ENCODE data around the gene ATG101. TPM values are rescaled to one million over a fixed set of nuclear protein-coding genes. Genes with fewer than 3 reads are reported as not detected.

The ATG101 gene
- total RNA-seq, 1 experiment from 2014 or later = 114 TPM

- no peak for DNase-seq (ENCODE audit: low spot score)
These were observed 28.1 kb upstream of the ATG101 start for GRCh38 chr12:52041695-52042123.

DNA sequence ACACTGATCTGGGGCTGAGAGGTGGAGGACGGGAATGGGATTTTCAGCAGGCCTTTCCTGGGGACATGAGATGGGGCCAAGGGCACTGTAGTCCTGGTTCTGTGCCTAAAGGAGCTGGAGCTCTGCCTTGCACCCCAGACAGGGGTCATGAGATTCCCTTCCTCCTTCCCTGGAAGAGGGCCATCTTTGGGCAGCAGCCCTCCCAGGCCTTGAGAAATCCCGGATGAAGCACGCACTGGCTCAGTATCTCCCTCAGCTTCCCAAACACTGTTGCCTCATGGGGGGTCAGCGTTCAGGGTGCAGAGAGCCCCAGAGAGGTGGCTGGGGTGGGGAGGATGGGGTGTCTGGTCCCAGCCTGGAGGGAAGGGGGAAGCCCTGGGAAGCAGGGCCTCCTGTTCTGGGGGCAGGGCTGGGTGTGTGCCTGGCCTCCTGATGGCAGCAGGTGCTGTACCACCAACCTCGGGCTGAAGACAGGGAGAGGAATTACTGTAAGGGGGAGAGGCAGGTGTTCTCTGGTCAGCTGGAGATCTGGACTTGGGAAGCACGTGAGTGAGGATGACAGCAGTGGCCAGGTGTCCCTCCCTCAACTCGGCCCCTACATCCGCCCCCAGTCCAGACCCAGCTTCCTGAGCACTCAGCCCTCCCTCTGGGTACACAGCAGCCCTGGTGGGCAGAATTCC is 26.9 kb upstream of the ATG101 start:
- no peak for DNase-seq (ENCODE audit: low spot score)

- DNase-seq (ENCODE audit: low spot score) = no peak
These were observed 26.2 kb upstream of the ATG101 start for GRCh38 chr12:52043386-52044212.

DNA sequence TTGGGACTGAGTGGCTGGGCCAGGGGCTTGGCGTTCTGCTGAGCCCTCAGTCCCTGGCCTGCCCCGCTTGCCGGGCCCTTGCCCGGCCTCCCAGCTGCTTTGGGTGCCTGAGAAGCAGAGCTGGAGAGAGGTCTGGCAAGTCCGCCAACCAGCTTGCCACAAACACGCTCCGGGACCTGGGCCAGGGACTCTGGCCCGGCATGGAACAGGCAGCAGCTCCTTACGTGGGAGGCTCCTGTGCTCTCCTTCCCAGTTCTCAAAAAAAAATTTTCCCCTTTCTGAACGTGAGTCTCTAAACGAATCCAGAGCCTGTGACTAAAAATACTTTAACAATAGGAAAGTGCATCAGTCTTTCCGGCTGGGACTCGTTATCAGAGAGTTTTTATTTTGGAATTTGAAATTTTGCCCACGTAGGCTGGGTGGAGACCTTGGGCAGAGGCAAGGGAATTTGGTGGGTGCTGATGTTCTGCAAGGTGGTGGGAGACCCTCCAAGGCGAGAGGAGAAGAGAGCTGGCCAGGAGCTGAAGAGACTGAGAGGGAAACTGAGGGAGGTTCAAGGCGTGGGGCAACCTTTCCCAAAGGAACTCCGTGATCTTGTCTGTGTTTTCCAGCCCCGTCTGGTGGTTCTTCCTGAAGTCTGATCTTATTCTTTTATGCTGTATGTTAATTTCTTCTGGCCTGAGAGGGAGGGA is 25.3 kb upstream of the ATG101 start:
- no peak for DNase-seq (ENCODE audit: low spot score)

GRCh38 chr12:52045794-52046199 is 24.0 kb upstream of the ATG101 start:
- DNase-seq (ENCODE audit: low spot score) = peak; percentile 23

DNA sequence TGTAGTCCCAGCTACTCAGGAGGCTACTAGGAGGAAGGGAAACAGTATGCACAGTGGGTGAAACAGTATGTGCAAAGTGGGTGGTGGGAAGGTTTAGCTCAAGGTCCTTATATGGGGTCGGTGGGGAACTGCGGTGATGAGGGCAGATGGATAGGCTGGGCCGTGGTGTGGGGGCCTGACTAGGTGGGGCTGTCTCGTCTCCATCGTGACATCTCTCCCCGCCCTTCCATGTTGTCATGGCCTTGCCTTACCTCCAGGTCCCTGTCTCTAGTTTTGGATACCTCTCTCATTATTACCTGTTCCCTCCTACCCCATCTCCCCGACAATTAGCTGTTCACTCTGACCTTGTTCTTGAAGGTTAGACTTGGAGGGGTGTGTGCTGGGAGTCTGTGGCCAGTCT is 22.9 kb upstream of the ATG101 start:
- DNase-seq (ENCODE audit: low spot score) = no peak

GRCh38 chr12:52049286-52049685 is 20.5 kb upstream of the ATG101 start:
- no peak for DNase-seq (ENCODE audit: low spot score)

DNA sequence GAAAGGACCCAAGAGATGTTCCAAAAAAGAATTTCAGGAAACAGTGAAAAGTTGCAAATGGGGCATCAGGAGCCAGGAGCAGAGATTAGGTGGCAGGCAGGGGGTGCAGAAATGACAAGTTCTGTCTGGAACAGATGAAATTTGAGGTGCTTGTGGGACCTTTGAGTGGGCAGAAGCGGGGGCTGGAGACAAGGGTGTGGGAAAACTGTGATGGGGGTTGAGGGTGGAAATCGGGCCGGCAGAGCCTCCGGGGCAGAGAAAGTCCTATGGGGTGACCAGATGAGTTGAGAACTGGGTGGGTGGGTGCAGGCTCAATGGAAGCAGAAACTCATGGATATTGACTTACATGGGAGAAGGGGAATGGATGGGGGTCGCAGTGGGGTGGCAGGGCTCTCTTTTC is 20.1 kb upstream of the ATG101 start:
- DNase-seq (ENCODE audit: low spot score) = no peak

DNA sequence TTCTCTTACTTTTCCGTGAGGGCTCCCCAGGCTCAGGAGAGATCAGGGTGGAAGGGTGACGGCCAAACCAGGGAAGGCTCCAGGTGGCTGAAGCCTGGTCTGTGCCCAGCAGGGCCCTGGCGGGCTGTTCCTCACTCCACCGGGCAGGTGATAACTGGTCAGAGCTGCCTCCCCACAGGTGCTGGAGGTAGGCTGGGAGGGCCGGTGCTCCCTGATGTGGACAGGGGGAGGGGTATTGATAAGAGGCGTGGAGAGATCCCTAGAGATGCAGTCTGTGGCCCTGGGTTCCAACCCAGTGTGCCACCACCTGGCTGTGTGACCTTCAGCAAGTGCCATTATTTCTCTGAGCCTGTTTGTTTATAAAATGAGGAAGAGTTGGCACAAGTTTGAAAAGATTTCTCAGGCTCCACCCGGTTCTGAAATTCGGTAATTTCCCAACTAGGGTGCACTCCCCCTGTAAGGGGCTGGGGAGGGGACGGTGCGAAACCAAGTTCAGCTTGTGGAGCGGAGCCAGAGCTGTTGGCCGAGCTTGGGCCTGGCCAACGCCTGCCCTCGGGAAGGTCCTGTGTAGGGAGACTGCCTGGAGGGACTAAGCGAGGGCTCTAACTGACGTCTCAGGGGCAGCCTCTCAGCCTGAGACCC is 19.5 kb upstream of the ATG101 start:
- no peak for DNase-seq (ENCODE audit: low spot score)

DNA sequence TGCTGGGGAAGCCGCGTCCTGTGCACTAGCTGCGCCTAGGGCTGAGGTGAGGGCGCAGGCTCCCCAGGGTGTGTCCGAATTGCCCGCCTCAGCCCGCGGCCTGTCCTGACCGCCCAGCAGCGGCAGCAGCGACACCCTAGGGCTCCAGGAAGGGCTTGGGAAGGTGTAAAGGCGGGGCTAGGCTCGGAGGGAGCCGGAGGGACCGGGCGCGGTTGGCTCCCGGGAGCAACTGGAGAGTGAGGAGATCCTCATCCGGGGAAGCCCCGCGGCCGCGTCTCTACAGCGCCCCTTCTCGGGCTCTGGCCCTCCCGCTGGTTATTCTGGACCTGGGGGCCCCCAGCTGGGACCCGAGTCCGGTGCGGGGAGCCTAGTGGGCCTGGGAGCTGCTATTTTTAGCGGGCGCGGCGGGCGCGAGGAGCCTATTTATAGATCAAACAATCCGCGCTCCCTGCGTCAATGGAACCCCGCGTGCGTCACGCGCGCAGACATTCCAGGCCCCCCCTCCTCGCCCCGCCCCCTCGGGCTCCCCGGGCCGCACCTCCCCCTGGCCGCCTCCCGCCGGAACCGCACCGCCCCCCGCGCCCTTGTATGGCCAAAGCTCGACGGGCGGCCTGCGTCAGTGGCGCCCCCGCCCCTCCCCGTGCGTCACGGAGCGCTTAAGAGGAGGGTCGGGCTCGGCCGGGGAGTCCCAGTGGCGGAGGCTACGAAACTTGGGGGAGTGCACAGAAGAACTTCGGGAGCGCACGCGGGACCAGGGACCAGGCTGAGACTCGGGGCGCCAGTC is 18.8 kb upstream of the ATG101 start, which contains the start of gene NR4A1:
Gene NR4A1 (plus strand): TSS at position 685 of the 784 bp plus-strand sequence. CDS start 2,887 bp downstream, outside the sequence.
- peak; percentile 79 for DNase-seq (ENCODE audit: low spot score)

DNA sequence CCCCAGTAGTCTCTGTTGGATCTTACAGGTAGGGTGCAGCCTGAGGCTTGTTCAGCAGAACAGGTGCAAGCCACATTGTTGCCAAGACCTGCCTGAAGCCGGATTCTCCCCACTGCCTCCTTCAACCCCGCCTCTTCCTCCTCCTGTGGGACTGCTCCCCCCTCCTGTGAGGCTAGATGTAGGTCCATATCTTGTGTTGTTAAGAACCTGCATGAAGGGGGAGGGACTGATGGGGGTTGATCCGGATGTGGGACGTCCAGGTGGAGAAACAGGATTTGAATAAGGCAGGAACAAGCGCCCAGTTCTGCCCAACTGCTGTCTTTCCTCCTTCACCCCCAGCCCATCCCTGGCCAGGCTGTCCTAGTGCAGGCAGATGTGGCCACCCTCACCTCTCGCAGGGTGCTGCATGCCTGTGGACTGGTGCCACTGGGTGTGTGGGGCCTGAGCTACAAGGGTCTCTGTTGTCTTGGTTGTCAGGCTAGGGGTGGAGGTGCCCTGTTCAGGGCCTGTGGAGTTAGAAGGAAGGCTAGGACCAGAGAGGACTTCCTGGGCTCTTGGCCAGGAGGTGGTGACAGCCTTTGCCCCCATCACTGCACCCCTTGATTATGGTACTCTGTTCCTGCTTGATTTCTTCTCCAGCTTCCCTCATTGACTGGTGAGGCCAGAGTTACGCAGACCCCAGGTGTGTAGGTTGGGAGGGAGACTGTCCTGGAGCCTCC is 17.2 kb upstream of the ATG101 start:
- DNase-seq (ENCODE audit: low spot score) = peak; percentile 64

GRCh38 chr12:52053536-52054209 is 16.1 kb upstream of the ATG101 start:
- no peak for DNase-seq (ENCODE audit: low spot score)

- DNase-seq (ENCODE audit: low spot score) = no peak
These were observed 15.4 kb upstream of the ATG101 start for GRCh38 chr12:52054231-52054832.

DNA sequence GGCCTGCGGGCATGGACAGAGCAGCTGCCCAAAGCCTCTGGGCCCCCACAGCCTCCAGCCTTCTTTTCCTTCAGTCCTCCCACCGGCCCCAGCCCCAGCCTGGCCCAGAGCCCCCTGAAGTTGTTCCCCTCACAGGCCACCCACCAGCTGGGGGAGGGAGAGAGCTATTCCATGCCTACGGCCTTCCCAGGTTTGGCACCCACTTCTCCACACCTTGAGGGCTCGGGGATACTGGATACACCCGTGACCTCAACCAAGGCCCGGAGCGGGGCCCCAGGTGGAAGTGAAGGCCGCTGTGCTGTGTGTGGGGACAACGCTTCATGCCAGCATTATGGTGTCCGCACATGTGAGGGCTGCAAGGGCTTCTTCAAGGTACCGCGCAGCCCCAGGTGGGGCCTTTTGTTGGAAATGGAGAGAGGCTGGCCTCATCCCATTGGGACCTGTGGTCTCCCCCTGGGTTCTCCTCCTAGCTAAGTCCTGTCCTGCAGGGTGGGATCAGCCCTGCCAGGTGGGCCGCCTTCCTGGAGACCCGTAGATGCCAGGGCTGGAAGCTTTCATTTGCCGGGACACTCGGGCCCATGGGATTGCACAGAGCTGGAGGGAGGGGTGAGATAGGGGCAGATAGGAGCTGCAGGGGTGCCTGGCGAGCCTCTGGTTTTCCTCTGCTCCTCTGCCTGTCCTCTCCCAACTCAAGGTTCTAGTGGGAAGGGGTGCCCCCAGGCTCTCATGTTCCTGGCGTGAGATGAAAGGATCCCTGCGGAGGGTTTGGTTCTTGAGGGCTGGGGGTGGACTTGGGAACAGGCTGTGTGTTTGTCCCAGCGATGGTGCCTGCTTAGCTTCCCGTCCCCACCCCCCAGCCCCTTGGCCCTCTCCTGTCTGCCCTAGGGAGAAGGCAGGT is 14.7 kb upstream of the ATG101 start:
- DNase-seq (ENCODE audit: low spot score) = no peak

DNA sequence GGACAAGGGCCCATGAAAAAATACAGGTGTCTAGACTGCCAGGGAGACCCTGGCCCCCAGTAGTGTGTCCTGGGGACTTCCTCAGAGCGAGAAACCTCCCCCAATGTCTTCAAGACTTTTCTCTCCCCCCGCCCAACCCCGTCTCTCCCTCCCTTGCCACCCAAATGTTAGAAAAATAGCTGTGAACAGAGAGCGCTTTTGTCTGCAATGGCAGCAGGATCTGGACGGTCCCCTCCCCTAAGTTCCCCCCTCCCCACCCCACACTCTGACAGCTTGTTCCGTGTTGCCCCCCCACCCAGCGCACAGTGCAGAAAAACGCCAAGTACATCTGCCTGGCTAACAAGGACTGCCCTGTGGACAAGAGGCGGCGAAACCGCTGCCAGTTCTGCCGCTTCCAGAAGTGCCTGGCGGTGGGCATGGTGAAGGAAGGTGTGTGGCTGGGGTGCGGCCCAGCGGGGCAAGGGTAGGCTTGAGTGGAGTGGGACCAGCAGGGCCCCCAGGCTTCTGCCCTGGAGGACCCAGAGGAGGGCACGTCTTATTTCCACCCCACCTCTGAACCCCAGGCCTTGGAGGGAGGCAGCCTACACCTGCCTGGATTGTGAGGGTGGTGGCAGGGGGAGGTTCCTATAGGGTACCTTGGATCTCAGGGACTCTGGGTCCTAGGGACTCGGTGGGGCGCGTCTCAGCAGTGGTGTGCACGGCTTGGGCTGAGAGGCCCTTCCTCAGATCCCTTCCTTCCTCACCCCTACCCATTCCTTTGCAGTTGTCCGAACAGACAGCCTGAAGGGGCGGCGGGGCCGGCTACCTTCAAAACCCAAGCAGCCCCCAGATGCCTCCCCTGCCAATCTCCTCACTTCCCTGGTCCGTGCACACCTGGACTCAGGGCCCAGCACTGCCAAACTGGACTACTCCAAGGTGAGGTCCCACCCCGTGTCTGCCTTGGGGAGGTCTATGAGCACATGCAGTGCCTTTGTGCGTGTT is 13.8 kb upstream of the ATG101 start:
- DNase-seq (ENCODE audit: low spot score) = no peak

DNA sequence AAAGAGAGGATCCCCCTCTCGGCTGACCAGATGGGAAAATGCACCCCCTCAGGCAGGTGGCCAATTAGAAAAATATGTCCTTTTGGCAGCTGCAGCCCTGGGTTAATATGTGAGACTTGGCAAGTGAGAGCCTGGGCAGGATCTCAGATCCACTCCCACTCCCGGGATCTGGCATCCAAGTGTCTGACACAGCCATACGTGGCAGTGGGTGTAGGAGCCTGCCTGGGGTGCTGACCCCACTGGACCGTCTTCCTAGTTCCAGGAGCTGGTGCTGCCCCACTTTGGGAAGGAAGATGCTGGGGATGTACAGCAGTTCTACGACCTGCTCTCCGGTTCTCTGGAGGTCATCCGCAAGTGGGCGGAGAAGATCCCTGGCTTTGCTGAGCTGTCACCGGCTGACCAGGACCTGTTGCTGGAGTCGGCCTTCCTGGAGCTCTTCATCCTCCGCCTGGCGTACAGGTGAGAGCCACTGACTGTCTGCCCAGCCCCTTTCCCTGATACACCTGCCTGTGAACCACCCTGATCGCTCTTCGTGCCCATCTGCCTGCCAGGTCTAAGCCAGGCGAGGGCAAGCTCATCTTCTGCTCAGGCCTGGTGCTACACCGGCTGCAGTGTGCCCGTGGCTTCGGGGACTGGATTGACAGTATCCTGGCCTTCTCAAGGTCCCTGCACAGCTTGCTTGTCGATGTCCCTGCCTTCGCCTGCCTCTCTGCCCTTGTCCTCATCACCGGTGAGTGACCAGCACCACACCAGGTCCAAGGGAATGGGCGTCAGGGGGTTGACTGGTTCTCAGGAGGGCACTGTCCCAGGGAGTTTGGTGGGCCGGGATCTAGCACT is 12.8 kb upstream of the ATG101 start:
- DNase-seq (ENCODE audit: low spot score) = no peak
